Measurements from ENCODE around the gene PLCB2.

DNA sequence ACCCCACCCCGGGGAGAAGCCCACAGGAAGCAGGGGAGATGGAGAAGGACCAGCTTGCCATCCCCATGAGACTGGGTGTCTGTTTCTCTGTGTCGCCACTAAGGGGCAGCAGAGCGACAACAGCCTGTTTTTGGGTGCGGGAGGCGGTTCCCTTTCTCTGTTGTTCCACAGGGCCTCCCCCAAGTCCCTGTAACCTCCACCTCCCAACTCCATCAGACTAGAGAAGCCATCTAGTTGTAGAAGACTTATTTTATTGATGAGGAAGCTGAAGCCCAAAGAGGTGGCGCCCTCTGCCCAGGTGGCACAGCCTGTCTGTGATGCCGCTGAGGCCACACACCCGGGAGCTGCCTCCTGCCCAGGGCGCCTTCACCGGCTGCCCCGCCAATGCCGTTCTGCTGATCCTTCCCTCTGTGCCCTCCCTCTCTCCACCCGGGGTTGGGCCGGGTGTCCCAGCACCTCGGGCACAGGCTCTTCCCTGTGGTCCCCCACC is 36.9 kb upstream of the PLCB2 start:
- TF ChIP-seq, protein P1, sequence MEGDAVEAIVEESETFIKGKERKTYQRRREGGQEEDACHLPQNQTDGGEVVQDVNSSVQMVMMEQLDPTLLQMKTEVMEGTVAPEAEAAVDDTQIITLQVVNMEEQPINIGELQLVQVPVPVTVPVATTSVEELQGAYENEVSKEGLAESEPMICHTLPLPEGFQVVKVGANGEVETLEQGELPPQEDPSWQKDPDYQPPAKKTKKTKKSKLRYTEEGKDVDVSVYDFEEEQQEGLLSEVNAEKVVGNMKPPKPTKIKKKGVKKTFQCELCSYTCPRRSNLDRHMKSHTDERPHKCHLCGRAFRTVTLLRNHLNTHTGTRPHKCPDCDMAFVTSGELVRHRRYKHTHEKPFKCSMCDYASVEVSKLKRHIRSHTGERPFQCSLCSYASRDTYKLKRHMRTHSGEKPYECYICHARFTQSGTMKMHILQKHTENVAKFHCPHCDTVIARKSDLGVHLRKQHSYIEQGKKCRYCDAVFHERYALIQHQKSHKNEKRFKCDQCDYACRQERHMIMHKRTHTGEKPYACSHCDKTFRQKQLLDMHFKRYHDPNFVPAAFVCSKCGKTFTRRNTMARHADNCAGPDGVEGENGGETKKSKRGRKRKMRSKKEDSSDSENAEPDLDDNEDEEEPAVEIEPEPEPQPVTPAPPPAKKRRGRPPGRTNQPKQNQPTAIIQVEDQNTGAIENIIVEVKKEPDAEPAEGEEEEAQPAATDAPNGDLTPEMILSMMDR (IDR thresholded peaks at IDR 0.05; ENCODE audit: poor library complexity, severe bottlenecking), result peak; percentile 66
- TF ChIP-seq POLR2AphosphoS5 (IDR thresholded peaks at IDR 0.05) (no peak), EP300 (conservative IDR thresholded peaks at IDR 0.05; ENCODE audit: poor library complexity, severe bottlenecking) (no peak), RAD21 (conservative IDR thresholded peaks at IDR 0.05) (peak; percentile 52), EZH2 (IDR thresholded peaks at IDR 0.05; ENCODE audit: borderline replicate concordance, insufficient read depth, low read length, poor library complexity, severe bottlenecking) (no peak), MXI1 (conservative IDR thresholded peaks at IDR 0.05; ENCODE audit: poor library complexity, severe bottlenecking) (no peak), SMC3 (conservative IDR thresholded peaks at IDR 0.05; ENCODE audit: poor library complexity) (peak; percentile 61)
- TF ChIP-seq, protein P2, sequence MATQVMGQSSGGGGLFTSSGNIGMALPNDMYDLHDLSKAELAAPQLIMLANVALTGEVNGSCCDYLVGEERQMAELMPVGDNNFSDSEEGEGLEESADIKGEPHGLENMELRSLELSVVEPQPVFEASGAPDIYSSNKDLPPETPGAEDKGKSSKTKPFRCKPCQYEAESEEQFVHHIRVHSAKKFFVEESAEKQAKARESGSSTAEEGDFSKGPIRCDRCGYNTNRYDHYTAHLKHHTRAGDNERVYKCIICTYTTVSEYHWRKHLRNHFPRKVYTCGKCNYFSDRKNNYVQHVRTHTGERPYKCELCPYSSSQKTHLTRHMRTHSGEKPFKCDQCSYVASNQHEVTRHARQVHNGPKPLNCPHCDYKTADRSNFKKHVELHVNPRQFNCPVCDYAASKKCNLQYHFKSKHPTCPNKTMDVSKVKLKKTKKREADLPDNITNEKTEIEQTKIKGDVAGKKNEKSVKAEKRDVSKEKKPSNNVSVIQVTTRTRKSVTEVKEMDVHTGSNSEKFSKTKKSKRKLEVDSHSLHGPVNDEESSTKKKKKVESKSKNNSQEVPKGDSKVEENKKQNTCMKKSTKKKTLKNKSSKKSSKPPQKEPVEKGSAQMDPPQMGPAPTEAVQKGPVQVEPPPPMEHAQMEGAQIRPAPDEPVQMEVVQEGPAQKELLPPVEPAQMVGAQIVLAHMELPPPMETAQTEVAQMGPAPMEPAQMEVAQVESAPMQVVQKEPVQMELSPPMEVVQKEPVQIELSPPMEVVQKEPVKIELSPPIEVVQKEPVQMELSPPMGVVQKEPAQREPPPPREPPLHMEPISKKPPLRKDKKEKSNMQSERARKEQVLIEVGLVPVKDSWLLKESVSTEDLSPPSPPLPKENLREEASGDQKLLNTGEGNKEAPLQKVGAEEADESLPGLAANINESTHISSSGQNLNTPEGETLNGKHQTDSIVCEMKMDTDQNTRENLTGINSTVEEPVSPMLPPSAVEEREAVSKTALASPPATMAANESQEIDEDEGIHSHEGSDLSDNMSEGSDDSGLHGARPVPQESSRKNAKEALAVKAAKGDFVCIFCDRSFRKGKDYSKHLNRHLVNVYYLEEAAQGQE (IDR thresholded peaks at IDR 0.05; ENCODE audit: borderline replicate concordance), result no peak
